Measurements from ENCODE around the gene PSORS1C1. TPM values are rescaled to one million over a fixed set of nuclear protein-coding genes. Genes with fewer than 3 reads are reported as not detected.

PSORS1C1 gene
- polyA plus RNA-seq, 1 of the 3 experiments (the other 2 are of a cell fraction) = 3.1 TPM

DNA sequence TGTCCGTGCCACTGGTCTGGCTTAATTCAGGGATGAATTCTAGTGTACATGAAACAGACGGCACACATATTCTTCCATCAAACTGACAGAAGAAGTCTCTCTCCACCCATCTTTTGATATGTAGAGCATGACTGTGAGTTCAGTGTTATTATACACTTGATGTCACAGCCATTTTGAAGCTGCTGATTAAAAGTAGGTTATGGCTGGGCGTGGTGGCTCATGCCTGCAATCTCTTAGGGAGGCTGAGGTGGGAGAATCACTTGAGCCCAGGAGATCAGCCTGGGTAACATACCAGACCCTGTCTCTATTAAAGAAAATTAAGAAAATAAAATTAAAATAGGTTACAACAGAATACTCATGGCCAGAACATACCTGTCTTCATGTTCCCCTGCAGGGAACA lies 22.9 kb upstream of the PSORS1C1 start:
- Histone ChIP-seq H3F3A (replicated peaks; ENCODE audit: insufficient read depth) (peaks cover 26% of the 10 kb centered on the region), H4K20me1 (ENCODE audit: insufficient read depth) (no peaks in the 10 kb centered on the region), H3K4me3 (ENCODE audit: low read depth in 2 of 2, low read length in 1 of 2) (no peak overlapping the region), H3K4me1 (ENCODE audit: control insufficient read depth in 1 of 2, insufficient read depth in 2 of 2, low read depth in 1 of 2, low read length in 1 of 2) (peaks cover 11 to 18% of the 10 kb centered on the region in 2 experiments; a peak in 3 of 4 replicates), H3K79me2 (ENCODE audit: insufficient read depth) (no peaks in the 10 kb centered on the region; the same call in 1 of the 2 replicates), H3K27me3 (ENCODE audit: insufficient read depth) (no peaks in the 10 kb centered on the region), H3K4me2 (no peak overlapping the region), H3K27ac (ENCODE audit: low read depth in 2 of 2, low read length in 1 of 2) (no peak overlapping the region), H3K9me2 (no peaks in the 10 kb centered on the region), H2AFZ (ENCODE audit: low read depth) (no peak overlapping the region), H3K9me3 (no peaks in the 10 kb centered on the region), H3K36me3 (replicated peaks in 1 of 2; ENCODE audit: control insufficient read depth in 1 of 2, insufficient read depth in 2 of 2, low read length in 1 of 2) (no peaks in the 10 kb centered on the region), H3K9ac (no peak overlapping the region)
- no peak for DNase-seq
- WGBS (ENCODE audit: low lambda C conversion rate) = 41% methylated on average over 3 of the region's 3 CpGs
- TF ChIP-seq, protein P1, sequence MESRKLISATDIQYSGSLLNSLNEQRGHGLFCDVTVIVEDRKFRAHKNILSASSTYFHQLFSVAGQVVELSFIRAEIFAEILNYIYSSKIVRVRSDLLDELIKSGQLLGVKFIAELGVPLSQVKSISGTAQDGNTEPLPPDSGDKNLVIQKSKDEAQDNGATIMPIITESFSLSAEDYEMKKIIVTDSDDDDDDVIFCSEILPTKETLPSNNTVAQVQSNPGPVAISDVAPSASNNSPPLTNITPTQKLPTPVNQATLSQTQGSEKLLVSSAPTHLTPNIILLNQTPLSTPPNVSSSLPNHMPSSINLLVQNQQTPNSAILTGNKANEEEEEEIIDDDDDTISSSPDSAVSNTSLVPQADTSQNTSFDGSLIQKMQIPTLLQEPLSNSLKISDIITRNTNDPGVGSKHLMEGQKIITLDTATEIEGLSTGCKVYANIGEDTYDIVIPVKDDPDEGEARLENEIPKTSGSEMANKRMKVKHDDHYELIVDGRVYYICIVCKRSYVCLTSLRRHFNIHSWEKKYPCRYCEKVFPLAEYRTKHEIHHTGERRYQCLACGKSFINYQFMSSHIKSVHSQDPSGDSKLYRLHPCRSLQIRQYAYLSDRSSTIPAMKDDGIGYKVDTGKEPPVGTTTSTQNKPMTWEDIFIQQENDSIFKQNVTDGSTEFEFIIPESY (IDR thresholded peaks at IDR 0.05; ENCODE audit: borderline replicate concordance, low read depth) = no peak
- TF ChIP-seq NFIC (IDR thresholded peaks at IDR 0.05; ENCODE audit: borderline replicate concordance) (no peak), TAF1 (IDR thresholded peaks at IDR 0.05; ENCODE audit: borderline replicate concordance, low read depth, low read length) (no peak), FOSL2 (IDR thresholded peaks at IDR 0.05; ENCODE audit: borderline replicate concordance, low read depth) (no peak), RAD21 (IDR thresholded peaks at IDR 0.05; ENCODE audit: low read length) (no peak), MEF2A (IDR thresholded peaks at IDR 0.05; ENCODE audit: borderline replicate concordance, low read depth) (no peak), FOXM1 (IDR thresholded peaks at IDR 0.05; ENCODE audit: low read depth) (no peak), MXI1 (IDR thresholded peaks at IDR 0.05; ENCODE audit: low read depth, low read length) (no peak), NRF1 (IDR thresholded peaks at IDR 0.05; ENCODE audit: low read depth, low read length) (no peak), EP300 (IDR thresholded peaks at IDR 0.05; ENCODE audit: borderline replicate concordance in 1 of 2, low read depth in 1 of 2, low read length in 1 of 2) (no peak), SMC3 (IDR thresholded peaks at IDR 0.05; ENCODE audit: low read depth, low read length) (no peak), JUND (IDR thresholded peaks at IDR 0.05) (no peak), ELF1 (IDR thresholded peaks at IDR 0.05) (no peak), GATA2 (CRISPR knock-in tag; IDR thresholded peaks at IDR 0.05) (no peak), CHD2 (IDR thresholded peaks at IDR 0.05; ENCODE audit: low read length, partially characterized antibody) (no peak), EZH2phosphoT487 (IDR thresholded peaks at IDR 0.05; ENCODE audit: borderline replicate concordance, low read depth) (no peak)
- TF ChIP-seq, protein P2, sequence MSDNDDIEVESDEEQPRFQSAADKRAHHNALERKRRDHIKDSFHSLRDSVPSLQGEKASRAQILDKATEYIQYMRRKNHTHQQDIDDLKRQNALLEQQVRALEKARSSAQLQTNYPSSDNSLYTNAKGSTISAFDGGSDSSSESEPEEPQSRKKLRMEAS (IDR thresholded peaks at IDR 0.05; ENCODE audit: low read depth) = no peak
- TF ChIP-seq, protein P3, sequence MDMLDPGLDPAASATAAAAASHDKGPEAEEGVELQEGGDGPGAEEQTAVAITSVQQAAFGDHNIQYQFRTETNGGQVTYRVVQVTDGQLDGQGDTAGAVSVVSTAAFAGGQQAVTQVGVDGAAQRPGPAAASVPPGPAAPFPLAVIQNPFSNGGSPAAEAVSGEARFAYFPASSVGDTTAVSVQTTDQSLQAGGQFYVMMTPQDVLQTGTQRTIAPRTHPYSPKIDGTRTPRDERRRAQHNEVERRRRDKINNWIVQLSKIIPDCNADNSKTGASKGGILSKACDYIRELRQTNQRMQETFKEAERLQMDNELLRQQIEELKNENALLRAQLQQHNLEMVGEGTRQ (IDR thresholded peaks at IDR 0.05; ENCODE audit: borderline replicate concordance, low read depth, low read length) = no peak
- ChIA-PET POLR2A (no interaction called here), CTCF (interaction anchor here (0.9 to 2.4 kb wide), 5 partner anchors 12 to 551 kb away, joined by 3 to 12 read pairs (median 4); no protein-coding TSS in a partner anchor)
